Activated naive CD8-positive, alpha-beta T cell treated with anti-CD3 and anti-CD28 coated beads, Interleukin-2, amount 10 ng/mL, durations not matched to agents 7 days and 5 days (primary cell): ENCODE measurements around the gene PTPRM. TPM values are rescaled to one million over a fixed set of nuclear protein-coding genes. Genes with fewer than 3 reads are reported as not detected.

Experiments
- ATAC-seq: fragments of 150-1000 bp; cut with Tn5 transposase; one replicate; pipeline ENCODE4 v1.10.0; 2021; ENCODE audit warnings: low read depth, moderate library complexity
- POLR2A ChIA-PET: fragments of 350-600 bp; sonication (Branson Sonifier 250); formaldehyde crosslinking; loops from one replicate; lab custom pipeline; 2021; ENCODE audit warnings: antibody characterized with exemption; lab: Charles Lee
- DNase-seq: peaks from one replicate; pipeline ENCODE4 v3.0.0; 2021
- H3K27ac Mint-ChIP-seq: one replicate; pipeline ENCODE4 v1.8.0; 2022; ENCODE audit warnings: mild to moderate bottlenecking, mixed read lengths
- H3K27me3 Mint-ChIP-seq: one replicate; pipeline ENCODE4 v1.8.0; 2022; ENCODE audit warnings: mild to moderate bottlenecking, moderate library complexity, mixed read lengths
- H3K36me3 Mint-ChIP-seq: one replicate; pipeline ENCODE4 v1.8.0; 2021; ENCODE audit warnings: mild to moderate bottlenecking, mixed read lengths
- H3K4me1 Mint-ChIP-seq: one replicate; pipeline ENCODE4 v1.8.0; 2021; ENCODE audit warnings: mixed read lengths
- H3K4me3 Mint-ChIP-seq: one replicate; pipeline ENCODE4 v1.8.0; 2022; ENCODE audit warnings: mild to moderate bottlenecking, moderate library complexity, mixed read lengths
- H3K9me3 Mint-ChIP-seq: one replicate; pipeline ENCODE4 v1.8.0; 2021; ENCODE audit warnings: mixed read lengths
- total RNA-seq, 2 experiments: library from RNA; stranded (reverse); gene quantifications; one replicate each; pipeline ENCODE4 v1.2.3, GENCODE V29; 2021

PTPRM gene
- total RNA-seq, 2 experiments from 2014 or later: 6.5 to 6.6 TPM

GRCh38 chr18:8153887-8154583 lies 586.9 kb downstream of the PTPRM start:
- no peak overlapping the region for H3K4me3 Mint-ChIP-seq
- H3K27me3 Mint-ChIP-seq: no peaks in the 10 kb centered on the region
- POLR2A ChIA-PET: no interaction called here
- no peaks in the 10 kb centered on the region for H3K36me3 Mint-ChIP-seq
- H3K4me1 Mint-ChIP-seq: no peaks in the 10 kb centered on the region
- DNase-seq: no peak
- peaks cover 2% of the 10 kb centered on the region for H3K9me3 Mint-ChIP-seq
- ATAC-seq: no peak
- no peak overlapping the region for H3K27ac Mint-ChIP-seq

GRCh38 chr18:8162802-8163201 lies 595.7 kb downstream of the PTPRM start:
- no peak overlapping the region for H3K27ac Mint-ChIP-seq
- H3K4me3 Mint-ChIP-seq: no peak overlapping the region
- ATAC-seq: no peak
- H3K4me1 Mint-ChIP-seq: no peaks in the 10 kb centered on the region
- H3K36me3 Mint-ChIP-seq: no peaks in the 10 kb centered on the region
- DNase-seq: no peak
- H3K27me3 Mint-ChIP-seq: no peaks in the 10 kb centered on the region
- POLR2A ChIA-PET: no interaction called here
- peaks cover 5% of the 10 kb centered on the region for H3K9me3 Mint-ChIP-seq

- H3K4me1 Mint-ChIP-seq: no peaks in the 10 kb centered on the region
- peaks cover 5% of the 10 kb centered on the region for H3K9me3 Mint-ChIP-seq
- no peak overlapping the region for H3K27ac Mint-ChIP-seq
- ATAC-seq (no peak), DNase-seq (no peak)
- no peaks in the 10 kb centered on the region for H3K27me3 Mint-ChIP-seq
- POLR2A ChIA-PET: no interaction called here
- no peaks in the 10 kb centered on the region for H3K36me3 Mint-ChIP-seq
- H3K4me3 Mint-ChIP-seq: no peak overlapping the region
These were observed 596.3 kb downstream of the PTPRM start for GRCh38 chr18:8163286-8163959.

- POLR2A ChIA-PET: no interaction called here
- no peak for ATAC-seq
- H3K4me1 Mint-ChIP-seq: no peaks in the 10 kb centered on the region
- H3K4me3 Mint-ChIP-seq: no peak overlapping the region
- no peaks in the 10 kb centered on the region for H3K36me3 Mint-ChIP-seq
- H3K9me3 Mint-ChIP-seq: peaks cover 1% of the 10 kb centered on the region
- no peaks in the 10 kb centered on the region for H3K27me3 Mint-ChIP-seq
- H3K27ac Mint-ChIP-seq: no peak overlapping the region
- DNase-seq: no peak
These were observed 598.0 kb downstream of the PTPRM start for GRCh38 chr18:8165095-8165494.

- DNase-seq (no peak), ATAC-seq (no peak)
- no peak overlapping the region for H3K27ac Mint-ChIP-seq
- H3K9me3 Mint-ChIP-seq: peaks cover 1% of the 10 kb centered on the region
- POLR2A ChIA-PET: no interaction called here
- H3K27me3 Mint-ChIP-seq: no peaks in the 10 kb centered on the region
- H3K36me3 Mint-ChIP-seq: no peaks in the 10 kb centered on the region
- no peaks in the 10 kb centered on the region for H3K4me1 Mint-ChIP-seq
- H3K4me3 Mint-ChIP-seq: no peak overlapping the region
These were observed 599.9 kb downstream of the PTPRM start for GRCh38 chr18:8167026-8167425.

DNA sequence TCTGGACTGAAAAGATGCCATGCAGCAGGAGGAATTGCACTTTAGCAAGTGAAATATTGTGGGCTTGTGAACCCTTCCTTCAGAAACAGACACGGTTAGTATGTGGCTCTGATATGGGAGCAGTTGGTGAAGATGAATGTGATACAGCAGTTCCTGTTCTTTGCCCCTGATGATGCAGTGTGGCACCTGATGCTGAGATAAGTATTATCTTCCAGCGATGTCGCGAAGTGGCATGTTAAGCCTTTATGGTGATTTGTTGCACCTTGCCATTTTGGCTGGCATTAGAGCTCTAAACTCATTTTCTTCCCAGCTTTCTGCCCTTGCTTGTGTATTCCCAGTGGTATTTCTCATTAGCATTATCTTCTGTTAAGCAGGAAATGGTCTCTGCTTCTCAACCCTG lies 600.6 kb downstream of the PTPRM start:
- no peak for ATAC-seq
- Mint-ChIP-seq H3K27me3 (no peaks in the 10 kb centered on the region), H3K4me3 (no peak overlapping the region), H3K4me1 (no peaks in the 10 kb centered on the region), H3K9me3 (peaks cover 1% of the 10 kb centered on the region), H3K36me3 (no peaks in the 10 kb centered on the region), H3K27ac (no peak overlapping the region)
- POLR2A ChIA-PET: no interaction called here
- DNase-seq: no peak

DNA sequence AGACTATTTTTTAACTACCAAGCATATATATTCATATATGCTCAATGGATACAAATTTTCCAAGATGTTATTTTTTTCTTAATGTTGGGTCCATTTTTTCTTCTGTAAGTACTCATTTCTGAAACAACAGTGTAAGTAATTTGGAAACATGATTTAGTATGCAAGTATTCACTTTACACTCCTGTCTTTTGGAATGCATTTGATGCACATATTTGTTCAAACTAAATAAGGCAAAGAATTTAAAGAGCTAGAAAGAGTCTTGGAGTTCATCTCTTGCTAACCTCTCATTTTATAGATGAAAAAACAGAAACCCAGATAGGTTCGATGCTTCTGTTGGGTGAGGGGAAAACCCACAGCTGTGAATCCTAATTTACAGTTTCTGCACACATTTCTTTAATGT lies 602.6 kb downstream of the PTPRM start:
- DNase-seq: no peak
- ATAC-seq: no peak
- Mint-ChIP-seq H3K9me3 (no peaks in the 10 kb centered on the region), H3K4me3 (no peak overlapping the region), H3K4me1 (no peaks in the 10 kb centered on the region), H3K36me3 (no peaks in the 10 kb centered on the region), H3K27ac (no peak overlapping the region), H3K27me3 (no peaks in the 10 kb centered on the region)
- POLR2A ChIA-PET: no interaction called here

- no peak for ATAC-seq
- Mint-ChIP-seq H3K27ac (no peak overlapping the region), H3K4me1 (no peaks in the 10 kb centered on the region), H3K4me3 (no peak overlapping the region), H3K9me3 (peaks cover under 1% of the 10 kb centered on the region), H3K36me3 (no peaks in the 10 kb centered on the region), H3K27me3 (no peaks in the 10 kb centered on the region)
- no peak for DNase-seq
- POLR2A ChIA-PET: no interaction called here
These were observed 607.7 kb downstream of the PTPRM start for GRCh38 chr18:8174771-8175170.

DNA sequence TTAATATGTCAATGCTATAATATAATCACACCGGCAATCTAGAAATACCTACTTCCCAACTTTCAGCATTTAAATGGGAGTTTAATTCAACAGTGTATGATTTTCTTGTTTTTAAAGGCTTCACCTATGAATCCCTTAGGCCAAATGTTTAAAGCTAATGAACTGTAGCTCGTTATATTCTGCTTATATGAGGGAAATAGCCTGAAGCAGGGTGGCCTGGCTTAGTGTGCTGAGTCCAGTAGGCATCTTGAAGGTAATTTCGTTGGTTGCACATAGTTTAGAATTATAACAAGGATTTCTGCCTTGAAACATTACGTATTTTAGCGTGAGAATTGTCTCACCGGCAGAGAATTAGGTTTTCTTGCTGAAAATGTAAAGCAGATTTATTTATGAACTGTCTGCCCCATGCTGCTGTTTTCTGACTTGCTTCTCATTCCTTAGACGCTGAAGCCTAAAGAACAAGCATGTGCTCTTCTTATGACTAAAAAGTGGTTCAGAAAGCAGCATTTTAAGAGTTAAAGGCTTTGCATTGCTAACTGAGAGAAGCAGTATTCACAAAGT lies 608.5 kb downstream of the PTPRM start:
- Mint-ChIP-seq H3K4me1 (no peaks in the 10 kb centered on the region), H3K27me3 (no peaks in the 10 kb centered on the region), H3K27ac (no peak overlapping the region), H3K4me3 (no peak overlapping the region), H3K9me3 (peaks cover 5% of the 10 kb centered on the region), H3K36me3 (no peaks in the 10 kb centered on the region)
- POLR2A ChIA-PET: no interaction called here
- ATAC-seq (no peak), DNase-seq (no peak)

GRCh38 chr18:8176109-8176508 lies 609.0 kb downstream of the PTPRM start:
- POLR2A ChIA-PET: no interaction called here
- H3K4me1 Mint-ChIP-seq: no peaks in the 10 kb centered on the region

GRCh38 chr18:8176554-8176953 lies 609.4 kb downstream of the PTPRM start:
- H3K27ac Mint-ChIP-seq: no peak overlapping the region
- H3K4me1 Mint-ChIP-seq: no peaks in the 10 kb centered on the region
- peaks cover 5% of the 10 kb centered on the region for H3K9me3 Mint-ChIP-seq
- H3K4me3 Mint-ChIP-seq: no peak overlapping the region
- no peak for DNase-seq
- no peaks in the 10 kb centered on the region for H3K36me3 Mint-ChIP-seq
- ATAC-seq: no peak
- POLR2A ChIA-PET: no interaction called here
- no peaks in the 10 kb centered on the region for H3K27me3 Mint-ChIP-seq

More at GRCh38 chr18:8176109-8176508, 609.0 kb downstream of the PTPRM start:
- H3K27ac Mint-ChIP-seq: no peak overlapping the region
- H3K9me3 Mint-ChIP-seq: peaks cover 5% of the 10 kb centered on the region
- H3K27me3 Mint-ChIP-seq: no peaks in the 10 kb centered on the region
- ATAC-seq (no peak), DNase-seq (no peak)
- no peak overlapping the region for H3K4me3 Mint-ChIP-seq
- no peaks in the 10 kb centered on the region for H3K36me3 Mint-ChIP-seq

- Mint-ChIP-seq H3K4me1 (no peaks in the 10 kb centered on the region), H3K27ac (no peak overlapping the region), H3K4me3 (no peak overlapping the region), H3K9me3 (peaks cover 5% of the 10 kb centered on the region), H3K36me3 (no peaks in the 10 kb centered on the region), H3K27me3 (no peaks in the 10 kb centered on the region)
- POLR2A ChIA-PET: no interaction called here
- ATAC-seq (no peak), DNase-seq (no peak)
These were observed 610.4 kb downstream of the PTPRM start for GRCh38 chr18:8177330-8178016.

GRCh38 chr18:8186413-8186812 lies 619.3 kb downstream of the PTPRM start:
- ATAC-seq: no peak
- POLR2A ChIA-PET: no interaction called here

More at GRCh38 chr18:8186413-8186812, 619.3 kb downstream of the PTPRM start:
- Mint-ChIP-seq H3K9me3 (no peaks in the 10 kb centered on the region), H3K27me3 (no peaks in the 10 kb centered on the region), H3K36me3 (no peaks in the 10 kb centered on the region), H3K4me1 (no peaks in the 10 kb centered on the region), H3K4me3 (no peak overlapping the region), H3K27ac (no peak overlapping the region)
- no peak for DNase-seq
